SK-N-SH treated with all-trans-retinoic acid at 6 μM for 48 hours (cell line): ENCODE results near the gene FOXE1.

Experiments
- ATAC-seq: fragments of 200-7000 bp; cut with Tn5 transposase; 3 replicates; pipeline ENCODE4 v1.9.1; 2020; ENCODE audit warnings: mild to moderate bottlenecking, moderate library complexity
- BACH2 ChIP-seq: fragments of 250-450 bp; sonication (Bioruptor Pico); IDR thresholded peaks from 2 replicates; pipeline ENCODE4 v1.9.0; 2021; ENCODE audit warnings: mild to moderate bottlenecking, borderline replicate concordance
- GLIS3 ChIP-seq: fragments of 250-450 bp; sonication (Bioruptor Pico); IDR thresholded peaks from 2 replicates; pipeline ENCODE4 v1.5.0; 2020; ENCODE audit warnings: mild to moderate bottlenecking, moderate library complexity
- ISL1 ChIP-seq: fragments of 250-450 bp; sonication (Bioruptor Pico); IDR thresholded peaks from 2 replicates; pipeline ENCODE4 v2.1.2; 2022; ENCODE audit warnings: mild to moderate bottlenecking, moderate library complexity
- PATZ1 ChIP-seq: fragments of 250-450 bp; sonication (Bioruptor Pico); IDR thresholded peaks from 2 replicates; pipeline ENCODE4 v1.8.0; 2020; ENCODE audit warnings: mild to moderate bottlenecking, moderate library complexity, borderline replicate concordance
- PPARA ChIP-seq: fragments of 250-450 bp; sonication (Bioruptor Pico); IDR thresholded peaks from 2 replicates; pipeline ENCODE4 v1.5.0; 2020; ENCODE audit warnings: mild to moderate bottlenecking, borderline replicate concordance
- SNAI2 ChIP-seq: fragments of 250-450 bp; sonication (Bioruptor Pico); IDR thresholded peaks from 2 replicates; pipeline ENCODE4 v1.5.0; 2020; ENCODE audit warnings: mild to moderate bottlenecking, moderate library complexity
- TCF4 ChIP-seq: fragments of 250-450 bp; sonication (Bioruptor Pico); IDR thresholded peaks from 2 replicates; pipeline ENCODE4 v1.8.0; 2021; ENCODE audit warnings: mild to moderate bottlenecking, moderate library complexity, borderline replicate concordance
- TSHZ2 ChIP-seq: fragments of 250-450 bp; sonication (Bioruptor Pico); IDR thresholded peaks from 2 replicates; pipeline ENCODE4 v1.5.0; 2020; ENCODE audit warnings: mild to moderate bottlenecking, moderate library complexity
- ZC3H10 ChIP-seq: fragments of 250-450 bp; sonication (Bioruptor Pico); IDR thresholded peaks from 2 replicates; pipeline ENCODE4 v1.5.1; 2021; ENCODE audit warnings: mild to moderate bottlenecking, moderate library complexity
- ZNF565 ChIP-seq: fragments of 450-650 bp; formaldehyde crosslinking; conservative IDR thresholded peaks from 2 replicates; pipeline ENCODE4 v1.5.0; 2020; ENCODE audit warnings: low read depth, mild to moderate bottlenecking, moderate library complexity
- ZNF70 ChIP-seq: fragments of 450-650 bp; formaldehyde crosslinking; IDR thresholded peaks from 2 replicates; pipeline ENCODE4 v1.5.0; 2020; ENCODE audit warnings: mild to moderate bottlenecking, moderate library complexity
- ZNF8 ChIP-seq: fragments of 450-650 bp; formaldehyde crosslinking; IDR thresholded peaks from 2 replicates; pipeline ENCODE4 v1.5.0; 2020; ENCODE audit warnings: mild to moderate bottlenecking, moderate library complexity
- TF ChIP-seq, protein P1 (sequence below): fragments of 250-450 bp; sonication (Bioruptor Pico); IDR thresholded peaks from 2 replicates; pipeline ENCODE4 v1.8.0; 2021; ENCODE audit warnings: low read depth, mild to moderate bottlenecking, moderate library complexity, borderline replicate concordance
- TF ChIP-seq, protein P2 (sequence below): fragments of 250-450 bp; sonication (Bioruptor Pico); IDR thresholded peaks from 2 replicates; pipeline ENCODE4 v1.5.1; 2021; ENCODE audit warnings: mild to moderate bottlenecking, moderate library complexity

The FOXE1 gene

DNA sequence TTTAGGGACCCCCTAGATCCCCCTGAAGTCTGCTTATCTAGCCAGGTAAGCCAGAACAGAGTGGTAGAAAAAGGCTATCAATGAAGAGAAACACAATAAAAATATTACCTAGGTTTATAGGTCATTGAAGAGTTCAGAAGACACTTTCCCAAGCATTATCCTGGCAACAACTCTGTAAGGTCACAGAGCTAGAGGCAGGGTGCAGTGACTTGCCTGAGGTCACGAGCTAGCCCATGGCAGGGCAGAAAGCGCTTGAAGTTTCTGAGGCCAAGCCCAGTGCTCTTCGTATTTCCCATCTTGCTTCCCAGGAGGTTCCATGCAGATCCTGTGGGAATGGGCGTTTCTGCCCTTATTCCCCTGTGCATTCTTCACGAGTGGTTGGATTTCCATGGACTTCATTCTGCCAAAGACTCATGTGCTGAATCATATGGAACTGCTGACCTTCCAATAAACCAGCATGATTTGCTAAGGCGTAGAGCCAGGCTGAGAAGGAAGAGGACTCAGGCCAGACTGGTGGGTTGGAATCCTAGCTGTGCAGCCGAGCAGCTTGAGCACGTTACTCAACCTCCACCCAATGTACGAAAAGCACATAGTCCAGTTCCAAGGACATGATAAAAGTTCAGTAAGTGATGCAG lies 47.2 kb downstream of the FOXE1 start (continued):
- no peak for TF ChIP-seq PATZ1 (CRISPR knock-in tag)
- TF ChIP-seq ZNF8 (CRISPR knock-in tag) = no peak
- TF ChIP-seq BACH2 = no peak
- TF ChIP-seq ZC3H10 (CRISPR knock-in tag) = no peak
- no peak for TF ChIP-seq ZNF70 (CRISPR knock-in tag)

DNA sequence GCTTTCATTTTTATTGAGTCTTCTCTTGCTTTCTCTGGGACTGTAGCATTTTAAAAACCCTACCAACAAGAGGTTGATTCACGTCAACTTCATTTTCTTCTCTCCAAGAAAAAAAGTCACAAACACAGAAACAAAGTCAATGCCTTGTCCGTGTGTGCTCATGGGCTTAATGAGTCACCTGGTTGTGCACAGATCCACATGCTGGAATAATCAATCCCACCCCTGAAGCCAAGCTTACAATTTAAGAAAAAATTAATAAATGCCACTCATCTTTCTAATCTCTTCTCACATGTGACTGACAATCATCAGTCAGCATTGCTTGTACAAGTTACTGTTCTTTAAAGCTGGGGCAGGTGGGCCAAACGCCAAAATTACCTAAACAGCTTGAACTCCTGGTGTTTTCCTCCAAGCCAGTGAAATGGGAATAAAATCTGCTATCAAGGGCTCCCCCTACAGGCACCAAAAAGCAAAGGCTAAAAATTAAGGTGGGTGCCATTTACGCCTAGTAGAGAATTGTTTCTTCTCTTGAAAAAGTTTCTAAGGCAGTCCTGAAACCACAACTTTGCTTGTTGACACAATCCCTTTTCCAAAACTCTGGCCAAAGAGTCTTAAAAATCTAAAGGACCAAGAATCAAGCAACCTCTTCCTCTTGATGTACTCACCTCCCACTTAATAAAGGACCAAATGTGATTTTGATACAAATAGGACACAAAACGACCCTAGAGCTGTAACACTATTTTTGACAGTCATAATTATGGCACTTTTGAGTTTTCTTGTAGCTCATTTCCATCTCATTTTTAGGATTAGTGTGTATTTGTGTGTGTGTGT lies 47.9 kb downstream of the FOXE1 start:
- TF ChIP-seq TSHZ2 (CRISPR knock-in tag) (no peak), TCF4 (CRISPR knock-in tag) (no peak), GLIS3 (CRISPR knock-in tag) (no peak)
- ATAC-seq = peak; percentile 80

DNA sequence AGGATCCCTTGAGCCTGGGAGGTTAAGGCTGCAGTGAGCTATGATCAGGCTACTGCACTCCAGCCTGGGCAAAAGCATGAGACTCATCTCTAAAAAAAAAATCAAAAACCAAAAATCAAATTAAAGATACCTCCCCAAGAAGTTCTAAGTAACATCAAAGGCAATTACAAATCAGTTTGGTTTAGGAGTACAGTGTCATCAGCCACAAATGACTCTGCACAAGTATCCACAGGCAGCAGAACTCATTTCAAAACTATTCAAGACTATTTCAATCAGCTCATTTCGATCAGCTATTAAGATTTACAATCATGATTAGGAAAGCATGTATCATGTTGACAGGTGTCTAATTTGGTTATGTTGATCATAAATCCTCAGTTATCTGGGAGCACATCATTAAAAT lies 50.2 kb downstream of the FOXE1 start:
- ATAC-seq = no peak
- no peak for TF ChIP-seq PPARA (CRISPR knock-in tag)
- no peak for TF ChIP-seq ISL1 (CRISPR knock-in tag)
- TF ChIP-seq, protein P1, sequence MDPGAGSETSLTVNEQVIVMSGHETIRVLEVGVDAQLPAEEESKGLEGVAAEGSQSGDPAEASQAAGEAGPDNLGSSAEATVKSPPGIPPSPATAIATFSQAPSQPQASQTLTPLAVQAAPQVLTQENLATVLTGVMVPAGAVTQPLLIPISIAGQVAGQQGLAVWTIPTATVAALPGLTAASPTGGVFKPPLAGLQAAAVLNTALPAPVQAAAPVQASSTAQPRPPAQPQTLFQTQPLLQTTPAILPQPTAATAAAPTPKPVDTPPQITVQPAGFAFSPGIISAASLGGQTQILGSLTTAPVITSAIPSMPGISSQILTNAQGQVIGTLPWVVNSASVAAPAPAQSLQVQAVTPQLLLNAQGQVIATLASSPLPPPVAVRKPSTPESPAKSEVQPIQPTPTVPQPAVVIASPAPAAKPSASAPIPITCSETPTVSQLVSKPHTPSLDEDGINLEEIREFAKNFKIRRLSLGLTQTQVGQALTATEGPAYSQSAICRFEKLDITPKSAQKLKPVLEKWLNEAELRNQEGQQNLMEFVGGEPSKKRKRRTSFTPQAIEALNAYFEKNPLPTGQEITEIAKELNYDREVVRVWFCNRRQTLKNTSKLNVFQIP = no peak
- no peak for TF ChIP-seq TSHZ2 (CRISPR knock-in tag)
- no peak for TF ChIP-seq ZNF565 (CRISPR knock-in tag)
- no peak for TF ChIP-seq SNAI2 (CRISPR knock-in tag)
- no peak for TF ChIP-seq PATZ1 (CRISPR knock-in tag)
- TF ChIP-seq, protein P2, sequence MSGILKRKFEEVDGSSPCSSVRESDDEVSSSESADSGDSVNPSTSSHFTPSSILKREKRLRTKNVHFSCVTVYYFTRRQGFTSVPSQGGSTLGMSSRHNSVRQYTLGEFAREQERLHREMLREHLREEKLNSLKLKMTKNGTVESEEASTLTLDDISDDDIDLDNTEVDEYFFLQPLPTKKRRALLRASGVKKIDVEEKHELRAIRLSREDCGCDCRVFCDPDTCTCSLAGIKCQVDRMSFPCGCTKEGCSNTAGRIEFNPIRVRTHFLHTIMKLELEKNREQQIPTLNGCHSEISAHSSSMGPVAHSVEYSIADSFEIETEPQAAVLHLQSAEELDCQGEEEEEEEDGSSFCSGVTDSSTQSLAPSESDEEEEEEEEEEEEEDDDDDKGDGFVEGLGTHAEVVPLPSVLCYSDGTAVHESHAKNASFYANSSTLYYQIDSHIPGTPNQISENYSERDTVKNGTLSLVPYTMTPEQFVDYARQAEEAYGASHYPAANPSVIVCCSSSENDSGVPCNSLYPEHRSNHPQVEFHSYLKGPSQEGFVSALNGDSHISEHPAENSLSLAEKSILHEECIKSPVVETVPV (CRISPR knock-in tag) = no peak
